ENCODE results near the gene GPR146.

The GPR146 gene

GRCh38 chr7:1033546-1034145 lies 10.7 kb upstream of the GPR146 start:
- TF ChIP-seq SIN3A (IDR thresholded peaks at IDR 0.05; ENCODE audit: borderline replicate concordance, insufficient read depth, low read length) (no peak), FOXP2 (optimal IDR thresholded peaks at IDR 0.05; ENCODE audit: borderline replicate concordance, extremely low read depth, extremely low read length, insufficient read depth) (no peak), TAF1 (IDR thresholded peaks at IDR 0.05; ENCODE audit: borderline replicate concordance, insufficient read depth, low read length) (no peak), POLR2AphosphoS5 (IDR thresholded peaks at IDR 0.05; ENCODE audit: low read depth, low read length) (no peak), REST (IDR thresholded peaks at IDR 0.05; ENCODE audit: insufficient read depth in 1 of 2, low read depth in 2 of 2, low read length in 2 of 2) (no peak)

- no peak for TF ChIP-seq POLR2AphosphoS5 (IDR thresholded peaks at IDR 0.05; ENCODE audit: low read depth, low read length)
- 0 out of 2 replicates have a peak, but pooled peaks have one; percentile 28 for TF ChIP-seq SIN3A (IDR thresholded peaks at IDR 0.05; ENCODE audit: borderline replicate concordance, insufficient read depth, low read length)
- no peak for TF ChIP-seq FOXP2 (optimal IDR thresholded peaks at IDR 0.05; ENCODE audit: borderline replicate concordance, extremely low read depth, extremely low read length, insufficient read depth)
- TF ChIP-seq TAF1 (IDR thresholded peaks at IDR 0.05; ENCODE audit: borderline replicate concordance, insufficient read depth, low read length) = no peak
- no peak for TF ChIP-seq REST (IDR thresholded peaks at IDR 0.05; ENCODE audit: insufficient read depth in 1 of 2, low read depth in 2 of 2, low read length in 2 of 2)
Measured at GRCh38 chr7:1040790-1041189, 3.6 kb upstream of the GPR146 start.

GRCh38 chr7:1041551-1042491 lies 2.5 kb upstream of the GPR146 start:
- TF ChIP-seq TAF1 (IDR thresholded peaks at IDR 0.05; ENCODE audit: borderline replicate concordance, insufficient read depth, low read length) (no peak), POLR2AphosphoS5 (IDR thresholded peaks at IDR 0.05; ENCODE audit: low read depth, low read length) (no peak), FOXP2 (optimal IDR thresholded peaks at IDR 0.05; ENCODE audit: borderline replicate concordance, extremely low read depth, extremely low read length, insufficient read depth) (no peak), REST (IDR thresholded peaks at IDR 0.05; ENCODE audit: insufficient read depth in 1 of 2, low read depth in 2 of 2, low read length in 2 of 2) (no peak), SIN3A (IDR thresholded peaks at IDR 0.05; ENCODE audit: borderline replicate concordance, insufficient read depth, low read length) (no peak)

GRCh38 chr7:1042492-1042833 lies 1.9 kb upstream of the GPR146 start:
- TF ChIP-seq POLR2AphosphoS5 (IDR thresholded peaks at IDR 0.05; ENCODE audit: low read depth, low read length) = no peak
- no peak for TF ChIP-seq REST (IDR thresholded peaks at IDR 0.05; ENCODE audit: insufficient read depth in 1 of 2, low read depth in 2 of 2, low read length in 2 of 2)
- no peak for TF ChIP-seq FOXP2 (optimal IDR thresholded peaks at IDR 0.05; ENCODE audit: borderline replicate concordance, extremely low read depth, extremely low read length, insufficient read depth)
- no peak for TF ChIP-seq SIN3A (IDR thresholded peaks at IDR 0.05; ENCODE audit: borderline replicate concordance, insufficient read depth, low read length)
- no peak for TF ChIP-seq TAF1 (IDR thresholded peaks at IDR 0.05; ENCODE audit: borderline replicate concordance, insufficient read depth, low read length)

Measured in PFSK-1 (cell line).